ENCODE data around the gene GRIK4.

GRIK4 gene

GRCh38 chr11:120568572-120569307 lies 57.2 kb downstream of the GRIK4 start:
- in situ Hi-C loops (cut with HindIII; ENCODE audit: low sequenced_read_pairs) = no loop called here
- H3K4me3 ChIP-seq (ENCODE audit: low read depth, low read length) = no peak overlapping the region
- no peak for TF ChIP-seq CTCF (IDR thresholded peaks at IDR 0.05; ENCODE audit: low read depth, low read length, missing control alignments)
- no peak for DNase-seq (ENCODE audit: low read depth)

GRCh38 chr11:120569861-120570260 lies 58.3 kb downstream of the GRIK4 start:
- no peak for TF ChIP-seq CTCF (IDR thresholded peaks at IDR 0.05; ENCODE audit: low read depth, low read length, missing control alignments)
- in situ Hi-C loops (cut with HindIII; ENCODE audit: low sequenced_read_pairs) = no loop called here
- H3K4me3 ChIP-seq (ENCODE audit: low read depth, low read length) = no peak overlapping the region
- DNase-seq (ENCODE audit: low read depth) = no peak

- no peak for TF ChIP-seq CTCF (IDR thresholded peaks at IDR 0.05; ENCODE audit: low read depth, low read length, missing control alignments)
- in situ Hi-C loops (cut with HindIII; ENCODE audit: low sequenced_read_pairs) = no loop called here
- H3K4me3 ChIP-seq (ENCODE audit: low read depth, low read length) = no peak overlapping the region
- no peak for DNase-seq (ENCODE audit: low read depth)
These were observed 59.9 kb downstream of the GRIK4 start for GRCh38 chr11:120571476-120571875.

GRCh38 chr11:120573756-120574354 lies 62.3 kb downstream of the GRIK4 start:
- DNase-seq (ENCODE audit: low read depth) = no peak
- no peak for TF ChIP-seq CTCF (IDR thresholded peaks at IDR 0.05; ENCODE audit: low read depth, low read length, missing control alignments)
- no peak overlapping the region for H3K4me3 ChIP-seq (ENCODE audit: low read depth, low read length)
- in situ Hi-C loops (cut with HindIII; ENCODE audit: low sequenced_read_pairs) = no loop called here

GRCh38 chr11:120574876-120575275 lies 63.3 kb downstream of the GRIK4 start:
- TF ChIP-seq CTCF (IDR thresholded peaks at IDR 0.05; ENCODE audit: low read depth, low read length, missing control alignments) = no peak
- in situ Hi-C loops (cut with HindIII; ENCODE audit: low sequenced_read_pairs) = no loop called here
- DNase-seq (ENCODE audit: low read depth) = no peak
- no peak overlapping the region for H3K4me3 ChIP-seq (ENCODE audit: low read depth, low read length)

- in situ Hi-C loops (cut with HindIII; ENCODE audit: low sequenced_read_pairs) = no loop called here
- TF ChIP-seq CTCF (IDR thresholded peaks at IDR 0.05; ENCODE audit: low read depth, low read length, missing control alignments) = no peak
- DNase-seq (ENCODE audit: low read depth) = no peak
- no peak overlapping the region for H3K4me3 ChIP-seq (ENCODE audit: low read depth, low read length)
These were observed 63.9 kb downstream of the GRIK4 start for GRCh38 chr11:120575461-120575860.

Measured in astrocyte of the cerebellum (primary cell).